GM13977 (cell line): Measurements from ENCODE around the gene RXRA.

Experiments used
- DNase-seq: peaks from one replicate; pipeline ENCODE4 v3.0.0; 2012; ENCODE audit warnings: low spot score
- in situ Hi-C: fragments of 300-500 bp; cut with MboI; formaldehyde crosslinking; loops from one replicate; pipeline ENCODE4 v1.12.0; 2022; ENCODE audit warnings: low sequenced_read_pairs, low pct_unique_long_range_greater_than_20kb, mixed read lengths, inconsistent platforms; ENCODE audit not compliant: unreplicated experiment
- TF ChIP-seq, protein P1 (sequence below): IDR thresholded peaks from 2 replicates; pipeline ENCODE4 v1.5.1; 2012; ENCODE audit warnings: mild to moderate bottlenecking, control low read depth; ENCODE audit not compliant: insufficient read depth; ENCODE audit errors: extremely low read depth, missing control alignments

The RXRA gene

DNA sequence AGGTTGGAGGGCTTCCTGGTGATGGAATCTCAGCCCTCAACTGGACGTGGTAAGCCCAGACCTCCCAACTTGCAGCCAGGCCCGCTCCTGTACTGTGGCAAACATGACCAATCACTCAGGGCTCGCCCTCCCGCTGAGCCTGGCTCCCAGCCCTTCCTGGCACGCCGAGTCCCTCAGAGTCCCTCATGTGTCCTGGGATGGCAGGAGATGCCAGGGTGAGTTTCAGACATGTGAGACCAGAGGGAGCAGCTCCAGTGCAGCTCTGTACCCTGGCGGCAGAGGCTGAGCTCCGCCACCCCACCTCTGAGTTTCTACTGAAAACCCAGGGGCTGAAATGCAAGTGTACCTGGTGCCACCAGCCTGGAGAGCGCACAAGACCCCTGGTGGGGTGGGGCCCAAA is 42.0 kb upstream of the RXRA start:
- in situ Hi-C loops = no loop called here
- TF ChIP-seq, protein P1, sequence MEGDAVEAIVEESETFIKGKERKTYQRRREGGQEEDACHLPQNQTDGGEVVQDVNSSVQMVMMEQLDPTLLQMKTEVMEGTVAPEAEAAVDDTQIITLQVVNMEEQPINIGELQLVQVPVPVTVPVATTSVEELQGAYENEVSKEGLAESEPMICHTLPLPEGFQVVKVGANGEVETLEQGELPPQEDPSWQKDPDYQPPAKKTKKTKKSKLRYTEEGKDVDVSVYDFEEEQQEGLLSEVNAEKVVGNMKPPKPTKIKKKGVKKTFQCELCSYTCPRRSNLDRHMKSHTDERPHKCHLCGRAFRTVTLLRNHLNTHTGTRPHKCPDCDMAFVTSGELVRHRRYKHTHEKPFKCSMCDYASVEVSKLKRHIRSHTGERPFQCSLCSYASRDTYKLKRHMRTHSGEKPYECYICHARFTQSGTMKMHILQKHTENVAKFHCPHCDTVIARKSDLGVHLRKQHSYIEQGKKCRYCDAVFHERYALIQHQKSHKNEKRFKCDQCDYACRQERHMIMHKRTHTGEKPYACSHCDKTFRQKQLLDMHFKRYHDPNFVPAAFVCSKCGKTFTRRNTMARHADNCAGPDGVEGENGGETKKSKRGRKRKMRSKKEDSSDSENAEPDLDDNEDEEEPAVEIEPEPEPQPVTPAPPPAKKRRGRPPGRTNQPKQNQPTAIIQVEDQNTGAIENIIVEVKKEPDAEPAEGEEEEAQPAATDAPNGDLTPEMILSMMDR = no peak
- no peak for DNase-seq

DNA sequence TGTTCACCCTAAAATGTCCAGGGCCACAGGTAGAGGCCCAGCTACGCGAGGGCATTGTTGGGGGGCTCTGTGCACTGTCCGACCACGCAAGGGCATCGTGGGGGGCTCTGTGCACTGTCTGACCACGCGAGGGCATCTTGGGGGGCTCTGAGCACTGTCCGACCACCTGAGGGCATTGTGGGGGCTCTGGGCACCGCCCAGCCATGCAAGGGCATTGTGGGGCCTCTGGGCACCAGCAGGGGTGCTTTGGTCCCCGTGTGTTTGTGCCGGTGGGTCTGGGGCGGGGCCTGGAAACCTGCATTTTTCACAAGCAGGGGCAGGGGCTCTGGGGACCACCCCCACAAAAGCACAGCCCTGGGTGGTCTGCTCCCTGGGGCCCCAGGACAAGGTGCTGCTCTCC is 41.5 kb upstream of the RXRA start:
- TF ChIP-seq, protein P1 = no peak
- no peak for DNase-seq
- in situ Hi-C loops = no loop called here

DNA sequence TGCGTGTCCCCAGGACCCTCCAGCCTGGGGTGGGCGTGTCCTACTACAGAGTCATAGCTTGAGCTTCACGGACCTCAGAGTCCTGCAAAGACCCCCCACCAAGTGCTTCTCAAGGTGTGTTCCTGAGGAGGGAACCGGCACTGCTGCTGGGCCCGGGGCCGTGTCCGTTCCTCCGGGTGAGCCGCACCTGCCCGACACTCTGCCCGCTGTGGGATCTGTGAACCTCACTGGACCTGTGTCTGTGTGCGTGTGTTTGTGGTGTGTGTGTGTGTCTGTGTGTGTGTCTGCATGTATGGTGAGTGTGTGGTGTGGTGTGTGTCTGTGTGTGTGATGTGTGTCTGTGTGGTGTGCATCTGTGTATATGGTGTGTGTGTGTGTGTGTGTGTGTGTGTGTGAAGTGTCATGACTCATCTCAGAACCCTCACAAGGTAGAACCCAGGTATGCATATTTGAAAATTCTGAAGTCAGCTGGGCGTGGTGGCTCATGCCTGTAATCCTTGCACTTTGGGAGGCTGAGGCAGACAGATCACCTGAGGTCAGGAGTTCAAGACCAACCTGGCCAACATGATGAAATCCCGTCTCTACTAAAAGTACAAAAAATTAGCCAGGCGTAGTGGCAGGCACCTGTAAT is 40.9 kb upstream of the RXRA start:
- no peak for DNase-seq
- TF ChIP-seq, protein P1 = no peak
- in situ Hi-C loops = no loop called here

GRCh38 chr9:134286471-134287245 is 39.6 kb upstream of the RXRA start:
- no peak for DNase-seq
- TF ChIP-seq, protein P1 = no peak
- in situ Hi-C loops = no loop called here

GRCh38 chr9:134287591-134288491 is 38.4 kb upstream of the RXRA start:
- in situ Hi-C loops = no loop called here
- TF ChIP-seq, protein P1 = no peak
- DNase-seq = no peak

DNA sequence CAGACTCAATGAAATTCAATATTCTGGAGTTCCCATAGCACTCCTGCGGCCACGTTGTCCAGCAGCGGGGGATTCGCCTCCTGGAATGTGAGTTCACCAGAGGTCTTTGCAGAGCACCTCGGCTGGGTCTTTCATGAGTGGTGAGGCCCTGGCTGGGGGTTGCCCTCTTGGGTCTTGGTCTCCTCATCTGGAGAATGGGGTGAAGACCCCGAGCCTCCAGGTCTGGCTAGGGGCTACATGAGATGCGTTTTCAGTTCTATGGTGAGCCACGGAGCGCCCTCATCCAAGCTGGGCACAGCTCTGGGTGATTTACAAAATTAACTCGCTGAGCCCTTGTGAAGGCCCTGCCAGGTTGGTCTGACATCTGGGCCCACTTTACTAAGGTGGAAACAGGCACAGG is 37.5 kb upstream of the RXRA start:
- in situ Hi-C loops = no loop called here
- TF ChIP-seq, protein P1 = no peak
- DNase-seq = no peak
